IPS-20b (cell line): Measurements from ENCODE around the gene POU2AF1.

Experiments used
- H3K27ac ChIP-seq: one replicate; pipeline ENCODE4 v1.5.1; 2013; ENCODE audit warnings: low read length
- H3K27me3 ChIP-seq: 2 replicates; pipeline ENCODE4 v1.6.1; 2013; ENCODE audit warnings: mild to moderate bottlenecking, low read length, inconsistent platforms; ENCODE audit not compliant: insufficient read depth
- H3K36me3 ChIP-seq: 2 replicates; pipeline ENCODE4 v1.6.1; 2013; ENCODE audit warnings: low read depth, mild to moderate bottlenecking, inconsistent platforms, low read length, moderate library complexity; ENCODE audit not compliant: insufficient read depth
- H3K4me1 ChIP-seq: 2 replicates; pipeline ENCODE4 v1.6.1; 2013; ENCODE audit warnings: mild to moderate bottlenecking, control low read depth, inconsistent platforms, low read length, moderate library complexity; ENCODE audit not compliant: insufficient read depth
- H3K4me3 ChIP-seq: 2 replicates; pipeline ENCODE4 v1.5.1; 2013; ENCODE audit warnings: mild to moderate bottlenecking, low read length, inconsistent platforms
- H3K9ac ChIP-seq: 2 replicates; pipeline ENCODE4 v1.6.1; 2013; ENCODE audit warnings: low read depth, mild to moderate bottlenecking, inconsistent platforms, low read length, moderate library complexity
- H3K9me3 ChIP-seq: 2 replicates; pipeline ENCODE4 v1.6.1; 2013; ENCODE audit warnings: mild to moderate bottlenecking, low read depth, low read length, inconsistent platforms; ENCODE audit not compliant: insufficient read depth

POU2AF1 gene, protein sequence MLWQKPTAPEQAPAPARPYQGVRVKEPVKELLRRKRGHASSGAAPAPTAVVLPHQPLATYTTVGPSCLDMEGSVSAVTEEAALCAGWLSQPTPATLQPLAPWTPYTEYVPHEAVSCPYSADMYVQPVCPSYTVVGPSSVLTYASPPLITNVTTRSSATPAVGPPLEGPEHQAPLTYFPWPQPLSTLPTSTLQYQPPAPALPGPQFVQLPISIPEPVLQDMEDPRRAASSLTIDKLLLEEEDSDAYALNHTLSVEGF

DNA sequence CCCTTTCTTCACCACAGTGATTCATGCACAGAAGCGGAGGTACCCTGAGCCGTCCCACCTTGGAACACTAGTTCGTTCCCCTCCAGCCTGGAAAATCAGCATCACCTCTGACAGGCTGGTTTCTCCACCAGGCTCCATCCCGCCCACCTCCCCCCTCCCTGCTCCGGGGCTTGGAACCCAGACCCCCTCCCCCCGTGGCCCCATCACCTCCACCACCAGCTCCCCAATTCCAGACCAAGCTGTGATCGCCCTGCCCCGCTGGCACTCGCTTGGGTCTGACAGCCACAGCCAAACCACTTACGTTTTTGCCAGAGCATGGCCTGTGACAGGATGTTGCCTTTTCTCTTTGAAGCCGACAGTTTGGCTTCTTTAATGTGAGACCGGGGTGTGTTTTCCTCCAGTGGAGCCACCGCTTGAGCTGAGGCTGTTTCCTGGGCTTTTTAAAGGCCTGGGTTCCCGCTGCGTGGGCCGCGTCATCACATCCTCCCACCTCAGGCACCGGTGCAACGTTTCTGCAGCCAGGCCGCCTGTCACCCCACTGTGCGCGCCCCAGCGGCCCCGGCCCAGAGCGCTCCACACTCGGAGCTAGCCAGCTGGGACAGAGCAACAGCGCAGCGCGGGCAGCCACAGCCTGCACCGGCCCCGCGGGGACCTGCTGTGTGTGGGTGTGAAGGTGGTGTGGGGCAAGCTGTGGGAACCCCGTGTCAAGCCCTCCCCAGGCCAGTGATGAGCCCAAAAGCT, at the start of gene POU2AF1:
Gene POU2AF1 (minus strand): TSS at position 415 of the 741 bp plus-strand sequence. CDS start 98 bp downstream, at position 317.
- Histone ChIP-seq H3K27ac (no peak within 1 kb of the TSS), H3K4me3 (no peak within 1 kb of the TSS), H3K27me3 (no peaks in the 10 kb centered on the region), H3K9ac (no peak within 1 kb of the TSS), H3K4me1 (no peaks in the 10 kb centered on the region), H3K9me3 (no peaks in the 10 kb centered on the region), H3K36me3 (no peaks in the 10 kb centered on the region)

DNA sequence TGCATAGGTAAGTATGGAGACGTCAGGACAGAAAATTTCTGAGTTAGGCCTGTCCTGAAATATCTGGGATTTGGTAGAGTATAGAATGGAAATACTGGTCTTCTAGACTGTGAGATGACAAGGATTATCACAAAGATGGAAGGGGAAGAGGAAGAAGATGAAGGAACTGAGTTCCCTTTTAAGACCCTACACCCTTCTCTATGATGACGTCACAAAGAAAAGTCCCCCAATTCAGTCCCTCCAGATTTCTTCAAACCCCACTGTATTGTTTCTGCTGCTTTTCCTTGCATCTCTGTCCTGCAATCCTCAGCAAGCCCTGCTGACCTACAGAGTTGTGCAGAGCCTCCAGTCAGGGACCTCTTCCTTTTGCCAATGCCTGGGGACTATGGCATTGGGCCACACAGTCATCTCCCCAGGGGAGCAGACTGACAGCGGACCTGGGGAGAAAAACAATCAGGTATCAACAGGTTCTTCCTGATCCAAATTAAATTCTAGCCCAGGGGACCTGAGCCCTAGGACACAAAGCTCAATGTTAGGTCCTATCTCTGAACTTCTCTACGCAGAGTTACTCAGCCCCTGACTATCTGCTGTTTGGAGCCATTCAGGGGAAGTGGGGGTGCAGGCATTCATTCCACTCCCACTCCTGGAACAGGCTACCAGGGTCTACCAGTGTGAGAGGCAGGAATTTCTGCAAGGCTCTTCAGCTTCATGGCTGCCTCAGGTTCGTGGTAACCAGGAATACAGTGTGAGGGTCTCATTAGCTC, 49.2 kb upstream of the POU2AF1 start:
- H3K9me3 ChIP-seq, result no peaks in the 10 kb centered on the region
- H3K4me1 ChIP-seq, result peaks cover 7% of the 10 kb centered on the region; the same call in 1 of the 2 replicates
- H3K9ac ChIP-seq, result no peak overlapping the region
- H3K27ac ChIP-seq, result no peak overlapping the region
- no peaks in the 10 kb centered on the region for H3K36me3 ChIP-seq
- no peak overlapping the region for H3K4me3 ChIP-seq
- no peaks in the 10 kb centered on the region for H3K27me3 ChIP-seq

DNA sequence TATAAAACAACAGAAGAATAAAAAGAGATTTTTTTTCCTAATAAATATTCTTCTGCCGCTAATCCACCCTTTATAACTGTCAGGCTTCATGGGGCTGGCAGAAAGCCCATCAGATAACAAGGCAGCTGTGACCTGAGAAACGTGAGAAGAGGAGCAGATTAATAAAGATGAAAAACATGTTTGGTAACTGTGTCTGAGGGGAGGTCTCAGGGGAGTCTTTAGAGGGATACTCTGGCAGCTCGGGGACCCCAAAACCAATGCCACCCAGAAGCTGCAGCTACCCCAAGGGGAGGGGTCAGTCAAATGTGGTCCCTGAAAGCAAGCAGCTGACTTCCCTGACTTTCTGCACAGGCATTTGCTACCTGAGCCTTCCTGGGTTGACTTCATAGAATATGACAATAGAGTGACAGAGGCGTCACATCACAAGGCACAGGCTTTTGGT, 48.4 kb upstream of the POU2AF1 start:
- Histone ChIP-seq H3K4me3 (no peak overlapping the region), H3K4me1 (peaks cover 7% of the 10 kb centered on the region; the same call in 1 of the 2 replicates), H3K9ac (no peak overlapping the region), H3K9me3 (no peaks in the 10 kb centered on the region), H3K36me3 (no peaks in the 10 kb centered on the region), H3K27me3 (no peaks in the 10 kb centered on the region), H3K27ac (no peak overlapping the region)

DNA sequence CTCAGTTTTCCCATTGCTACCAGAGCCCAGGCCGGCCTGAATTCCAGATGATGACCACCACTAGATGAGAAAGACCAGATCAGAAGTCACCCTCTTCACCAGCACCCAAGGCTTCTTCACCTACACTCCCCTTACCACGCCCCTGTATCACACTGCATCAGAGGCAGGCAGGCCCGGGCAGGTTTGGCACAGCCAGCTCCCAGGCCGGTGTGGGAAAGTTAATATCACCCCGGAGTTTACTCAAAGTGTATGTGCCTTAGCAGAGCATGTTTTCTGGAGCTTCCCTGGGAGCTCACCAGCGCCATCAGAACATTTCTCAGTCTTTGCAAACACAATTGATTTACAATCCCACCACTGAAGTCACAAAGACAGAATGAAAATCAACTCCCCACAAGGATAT, 47.5 kb upstream of the POU2AF1 start:
- H3K9ac ChIP-seq, result no peak overlapping the region
- H3K4me3 ChIP-seq, result no peak overlapping the region
- peaks cover 7% of the 10 kb centered on the region; the same call in 1 of the 2 replicates for H3K4me1 ChIP-seq
- no peaks in the 10 kb centered on the region for H3K36me3 ChIP-seq
- H3K27ac ChIP-seq, result no peak overlapping the region
- no peaks in the 10 kb centered on the region for H3K27me3 ChIP-seq
- H3K9me3 ChIP-seq, result no peaks in the 10 kb centered on the region

- H3K36me3 ChIP-seq, result no peaks in the 10 kb centered on the region
- no peak overlapping the region for H3K9ac ChIP-seq
- H3K27ac ChIP-seq, result no peak overlapping the region
- no peaks in the 10 kb centered on the region for H3K27me3 ChIP-seq
- no peaks in the 10 kb centered on the region for H3K9me3 ChIP-seq
- H3K4me1 ChIP-seq, result no peaks in the 10 kb centered on the region
- no peak overlapping the region for H3K4me3 ChIP-seq
These were observed 44.2 kb upstream of the POU2AF1 start for GRCh38 chr11:111423250-111423615.

GRCh38 chr11:111422494-111423249, 43.6 kb upstream of the POU2AF1 start:
- Histone ChIP-seq H3K27me3 (no peaks in the 10 kb centered on the region), H3K4me1 (no peaks in the 10 kb centered on the region), H3K9ac (no peak overlapping the region), H3K4me3 (no peak overlapping the region), H3K36me3 (no peaks in the 10 kb centered on the region), H3K27ac (no peak overlapping the region), H3K9me3 (no peaks in the 10 kb centered on the region)

- Histone ChIP-seq H3K4me3 (no peak overlapping the region), H3K9me3 (no peaks in the 10 kb centered on the region), H3K27ac (no peak overlapping the region), H3K9ac (no peak overlapping the region), H3K4me1 (no peaks in the 10 kb centered on the region), H3K27me3 (no peaks in the 10 kb centered on the region), H3K36me3 (no peaks in the 10 kb centered on the region)
These were observed 42.2 kb upstream of the POU2AF1 start for GRCh38 chr11:111421251-111421650.

DNA sequence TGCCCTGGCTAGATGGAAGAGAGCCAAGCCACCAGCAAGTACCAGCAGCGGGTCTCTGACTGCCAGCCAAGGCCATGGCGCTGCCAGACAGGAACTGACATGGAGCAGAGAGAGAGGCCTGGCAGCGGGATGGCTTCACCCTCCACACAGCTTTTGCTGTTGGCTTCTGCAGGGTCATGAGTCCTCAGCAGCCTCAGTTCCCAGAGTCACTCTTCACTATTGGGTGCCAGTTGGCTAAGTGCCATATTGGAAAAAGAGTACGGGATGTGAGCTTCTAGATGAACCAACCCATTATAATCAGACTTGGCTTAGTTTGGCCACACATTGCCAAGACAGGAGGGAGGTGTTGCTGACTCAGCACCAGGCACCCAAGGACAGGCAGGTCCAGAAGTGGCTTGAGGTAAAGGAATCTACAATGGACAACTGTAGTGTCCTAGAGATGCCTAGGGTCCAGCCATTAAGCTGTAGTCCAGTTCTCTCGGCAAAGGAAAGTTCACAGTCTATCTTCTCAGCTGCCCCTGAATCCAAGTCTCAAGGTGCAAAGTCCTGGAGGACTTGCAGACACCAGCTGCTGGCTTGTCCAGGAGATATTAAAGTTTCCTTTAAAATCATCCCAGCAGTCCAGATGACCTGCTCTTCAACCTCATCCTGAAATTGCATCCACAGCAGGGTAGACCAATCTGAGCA, 40.7 kb upstream of the POU2AF1 start:
- Histone ChIP-seq H3K9me3 (no peaks in the 10 kb centered on the region), H3K4me3 (no peak overlapping the region), H3K27ac (no peak overlapping the region), H3K4me1 (no peaks in the 10 kb centered on the region), H3K27me3 (no peaks in the 10 kb centered on the region), H3K36me3 (no peaks in the 10 kb centered on the region), H3K9ac (no peak overlapping the region)

- Histone ChIP-seq H3K27ac (no peak overlapping the region), H3K36me3 (no peaks in the 10 kb centered on the region), H3K4me3 (no peak overlapping the region), H3K9ac (no peak overlapping the region), H3K27me3 (no peaks in the 10 kb centered on the region), H3K9me3 (no peaks in the 10 kb centered on the region), H3K4me1 (no peaks in the 10 kb centered on the region)
These were observed 40.1 kb upstream of the POU2AF1 start for GRCh38 chr11:111419181-111419580.

GRCh38 chr11:111418436-111418787, 39.3 kb upstream of the POU2AF1 start:
- H3K27ac ChIP-seq, result no peak overlapping the region
- no peak overlapping the region for H3K9ac ChIP-seq
- no peaks in the 10 kb centered on the region for H3K4me1 ChIP-seq

More at GRCh38 chr11:111418436-111418787, 39.3 kb upstream of the POU2AF1 start:
- no peaks in the 10 kb centered on the region for H3K27me3 ChIP-seq
- no peaks in the 10 kb centered on the region for H3K9me3 ChIP-seq
- no peak overlapping the region for H3K4me3 ChIP-seq
- H3K36me3 ChIP-seq, result no peaks in the 10 kb centered on the region
